ENCODE data around the gene TBC1D22A.

The TBC1D22A gene

GRCh38 chr22:46753360-46753759, 9.1 kb upstream of the TBC1D22A start:
- DNase-seq (ENCODE audit: low read depth in 3 of 3), result no peak

DNA sequence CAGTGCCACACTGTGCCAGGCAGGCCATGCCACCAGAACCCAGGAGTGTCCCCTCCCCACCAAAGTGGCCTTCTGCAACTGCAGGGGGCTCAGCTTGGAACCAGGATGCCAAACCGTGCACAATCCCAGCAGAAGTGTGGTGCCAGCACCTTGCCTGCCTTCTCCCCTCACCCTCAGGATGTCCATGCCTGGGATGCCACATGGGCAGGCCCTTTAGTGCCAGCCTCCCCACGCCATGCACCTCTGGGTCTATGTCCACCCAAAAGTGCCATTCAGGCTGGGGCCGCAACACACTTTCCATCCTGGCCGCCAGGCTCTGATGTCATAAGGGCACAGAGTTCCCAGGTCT, 8.7 kb upstream of the TBC1D22A start:
- no peak for DNase-seq (ENCODE audit: low read depth in 3 of 3)

DNA sequence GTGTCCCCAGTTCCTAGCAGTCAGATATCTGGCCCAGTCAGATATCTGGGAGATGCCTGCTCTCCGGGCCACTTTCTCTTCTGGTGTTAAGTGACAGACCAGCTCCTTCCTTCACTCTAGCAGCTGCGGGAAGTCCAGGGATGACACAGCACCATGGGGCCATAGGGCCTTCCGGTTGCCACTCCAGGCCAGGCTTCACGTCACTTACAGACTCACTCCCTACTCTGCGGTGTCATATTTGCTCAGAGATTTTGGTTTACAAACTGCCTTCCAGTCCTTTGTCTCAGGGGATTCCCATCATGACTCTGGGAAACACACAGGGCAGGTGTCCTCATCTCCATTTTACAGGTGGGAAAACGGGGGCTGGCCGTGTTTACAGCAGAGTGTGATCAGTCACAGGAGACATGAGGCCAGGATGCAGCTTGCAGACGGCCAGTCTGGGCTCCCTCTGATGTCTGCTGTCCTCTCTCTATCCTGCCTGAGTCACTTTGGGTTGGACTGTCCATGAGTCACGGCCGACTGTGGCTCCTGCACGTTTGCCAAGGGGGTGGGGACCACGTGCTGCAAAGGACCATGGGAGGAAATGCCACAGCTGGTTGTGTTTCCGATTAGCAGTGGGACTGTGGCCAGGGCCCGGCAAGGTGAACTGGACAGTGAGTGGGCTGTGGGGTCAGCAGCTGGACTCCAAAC, 8.2 kb upstream of the TBC1D22A start:
- no peak for DNase-seq (ENCODE audit: low read depth in 3 of 3)

DNA sequence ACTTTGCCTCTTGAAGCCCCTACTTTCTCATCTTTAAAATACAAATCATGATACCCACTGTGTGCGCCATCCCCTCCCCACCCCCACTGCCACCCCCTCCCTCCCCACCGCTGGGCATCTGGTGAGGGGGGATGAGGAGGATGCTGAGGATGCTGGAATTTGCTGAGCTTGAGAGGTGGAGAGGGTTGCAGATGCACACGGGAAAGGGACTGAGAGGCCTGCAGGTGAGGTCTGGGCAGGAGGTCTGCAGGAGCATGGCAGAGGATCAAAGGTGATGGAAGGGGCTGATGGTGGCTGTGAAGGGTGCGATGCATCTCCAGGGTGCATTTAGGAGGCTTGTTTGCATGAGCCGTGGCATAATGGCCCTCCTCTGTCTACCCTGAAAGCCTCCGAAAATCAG, 7.6 kb upstream of the TBC1D22A start:
- DNase-seq (ENCODE audit: low read depth in 3 of 3), result no peak

DNA sequence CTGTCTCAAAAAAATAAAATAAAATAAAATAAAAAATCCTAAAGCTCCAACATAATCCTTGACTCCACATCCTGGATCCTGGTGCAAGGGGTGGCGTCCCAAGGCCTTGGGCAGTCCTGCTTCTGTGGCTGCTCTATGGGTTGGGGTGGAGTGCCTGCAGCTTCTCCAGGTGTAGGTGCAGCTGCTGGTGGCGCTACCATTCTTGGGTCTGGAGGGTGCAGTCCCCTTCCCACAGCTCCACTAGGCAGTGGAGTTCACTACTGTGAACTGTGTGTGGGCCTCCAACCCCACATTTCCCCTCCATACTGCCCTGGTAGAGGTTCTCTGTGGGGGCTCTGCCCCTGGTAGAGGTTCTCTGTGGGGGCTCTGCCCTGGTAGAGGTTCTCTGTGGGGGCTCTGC, 6.9 kb upstream of the TBC1D22A start:
- no peak for DNase-seq (ENCODE audit: low read depth in 3 of 3)

- no peak for DNase-seq (ENCODE audit: low read depth in 3 of 3)
Observed at GRCh38 chr22:46756097-46756496, 6.4 kb upstream of the TBC1D22A start.

DNA sequence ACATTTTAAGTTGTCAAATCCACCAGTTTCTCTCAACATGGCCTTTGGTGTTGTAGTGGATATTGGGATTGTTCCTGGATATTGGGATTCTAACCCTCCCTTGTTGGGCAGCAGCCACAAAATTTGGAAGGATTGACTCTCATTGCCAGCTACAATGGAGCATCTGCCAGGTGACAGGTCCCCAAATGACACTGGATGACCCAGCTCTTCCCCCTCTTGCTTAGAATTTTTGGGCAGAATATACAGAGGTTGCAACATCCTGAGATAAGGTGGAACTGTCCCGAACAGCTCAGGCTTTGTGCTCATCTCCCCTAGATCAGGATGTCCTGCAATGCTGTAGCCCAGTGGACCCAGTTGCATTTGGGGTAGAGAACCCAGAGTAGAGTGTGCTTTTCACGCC, 5.3 kb upstream of the TBC1D22A start:
- no peak for DNase-seq (ENCODE audit: low read depth in 3 of 3)

GRCh38 chr22:46758121-46758520, 4.3 kb upstream of the TBC1D22A start:
- DNase-seq (ENCODE audit: low read depth in 3 of 3), result no peak

DNA sequence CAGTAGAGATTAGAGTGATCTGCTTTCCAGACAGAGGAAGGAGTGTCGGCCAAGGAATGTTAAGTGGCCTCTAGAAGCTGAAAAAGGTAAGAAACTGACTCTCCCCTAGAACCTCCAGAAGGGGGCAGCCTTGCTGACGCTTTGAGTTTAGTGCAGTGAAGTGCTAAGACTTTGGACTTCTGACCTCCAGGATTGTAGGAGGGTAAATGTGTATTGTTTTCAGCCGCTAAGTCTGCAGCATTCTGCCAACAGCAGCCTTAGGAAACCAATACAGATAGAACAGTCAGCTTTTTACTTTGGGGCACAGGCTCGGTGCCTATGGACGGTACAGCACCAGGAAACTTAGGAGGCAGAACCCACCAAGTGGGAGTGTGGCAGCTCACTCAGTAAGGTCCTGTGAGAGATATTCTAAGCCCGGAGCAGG, 3.6 kb upstream of the TBC1D22A start:
- DNase-seq (ENCODE audit: low read depth in 3 of 3), result no peak

GRCh38 chr22:46761017-46761416, 1.4 kb upstream of the TBC1D22A start:
- DNase-seq (ENCODE audit: low read depth in 3 of 3), result no peak

GRCh38 chr22:46761539-46762237, 762 bp upstream of the TBC1D22A start:
- DNase-seq (ENCODE audit: low read depth in 3 of 3), result no peak

GRCh38 chr22:46763051-46763705, 728 bp downstream of the TBC1D22A start:
- no peak for DNase-seq (ENCODE audit: low read depth in 3 of 3)

- no peak for DNase-seq (ENCODE audit: low read depth in 3 of 3)
Observed at GRCh38 chr22:46764140-46764680, 1.8 kb downstream of the TBC1D22A start.

- no peak for DNase-seq (ENCODE audit: low read depth in 3 of 3)
Observed at GRCh38 chr22:46764779-46765485, 2.5 kb downstream of the TBC1D22A start.

- no peak for DNase-seq (ENCODE audit: low read depth in 3 of 3)
Observed at GRCh38 chr22:46766611-46767010, 4.2 kb downstream of the TBC1D22A start.

- no peak for DNase-seq (ENCODE audit: low read depth in 3 of 3)
Observed at GRCh38 chr22:46767249-46767985, 5.0 kb downstream of the TBC1D22A start.

DNA sequence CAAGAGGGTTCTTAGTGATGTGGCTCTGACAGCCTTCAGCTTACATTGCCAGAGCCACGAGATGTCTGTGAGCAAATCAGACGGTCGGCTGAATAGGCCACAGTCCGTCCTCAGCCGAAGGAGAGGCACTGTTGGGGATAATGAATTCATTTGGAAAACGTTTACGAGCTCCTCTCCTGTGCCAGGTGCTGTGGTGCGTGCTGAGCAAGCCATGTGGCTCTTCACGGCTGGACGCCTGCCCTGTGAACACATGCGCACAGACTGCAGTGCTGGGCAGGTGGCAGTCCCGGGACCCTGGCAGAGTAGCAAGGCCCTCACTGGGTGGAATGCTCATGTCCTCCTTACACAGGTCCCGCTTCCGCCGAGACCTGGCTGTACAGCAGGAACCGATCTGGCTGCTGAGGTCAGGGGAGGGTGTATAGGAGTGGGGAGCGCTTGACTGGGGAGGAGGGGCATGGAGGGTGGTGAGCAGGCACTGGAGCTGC, 6.8 kb downstream of the TBC1D22A start:
- DNase-seq (ENCODE audit: low read depth in 3 of 3), result no peak

DNA sequence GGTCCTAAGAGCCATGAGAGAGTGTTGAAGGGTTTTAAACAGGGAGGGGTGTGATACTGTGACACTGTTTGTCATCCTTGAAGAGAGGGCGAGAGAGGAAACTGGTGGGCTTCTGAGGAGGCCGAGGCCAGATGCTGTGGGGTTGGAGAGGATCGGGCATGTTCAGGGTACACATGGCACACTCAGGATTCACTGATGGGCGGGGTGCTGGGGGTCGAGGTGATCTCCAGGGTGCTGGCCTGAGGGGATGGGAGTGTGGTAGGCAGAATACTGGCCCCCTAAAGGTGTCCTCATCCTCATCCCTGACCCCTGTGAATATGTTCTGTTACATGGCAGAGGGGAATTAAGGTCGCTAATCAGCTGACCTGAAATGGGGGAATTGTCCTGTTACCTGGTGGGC, 7.3 kb downstream of the TBC1D22A start:
- no peak for DNase-seq (ENCODE audit: low read depth in 3 of 3)

- DNase-seq (ENCODE audit: low read depth in 3 of 3), result no peak
Observed at GRCh38 chr22:46770151-46770641, 7.7 kb downstream of the TBC1D22A start.

DNA sequence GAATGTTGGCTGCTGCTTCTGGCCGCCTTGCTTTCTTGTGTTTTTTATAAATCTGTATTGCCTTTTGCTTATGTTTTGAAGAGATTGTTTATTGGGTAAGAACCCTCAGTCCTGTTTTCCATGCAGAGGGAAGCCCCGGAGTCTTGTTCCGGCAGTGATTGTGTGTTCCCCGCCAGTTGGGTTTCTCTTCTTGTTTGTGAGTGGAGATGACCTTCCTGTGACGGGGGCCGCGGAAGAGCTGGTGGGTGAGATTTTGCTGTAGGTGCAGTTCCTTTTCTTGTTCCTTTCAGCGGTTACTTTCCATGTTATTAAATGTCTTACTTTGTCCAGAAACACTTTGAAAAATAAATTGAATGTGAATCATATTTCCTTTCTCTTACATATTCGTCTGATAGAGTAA, 8.3 kb downstream of the TBC1D22A start:
- DNase-seq (ENCODE audit: low read depth in 3 of 3), result no peak

- DNase-seq (ENCODE audit: low read depth in 3 of 3), result no peak
Observed at GRCh38 chr22:46773076-46773475, 10.6 kb downstream of the TBC1D22A start.

Measured in stimulated activated CD4-positive, alpha-beta T cell treated with anti-CD3 and anti-CD28 coated beads, TNF-alpha, amount 100 ng/mL, for 48 hours (primary cell).